T-helper 2 cell (primary cell): Measurements from ENCODE around the gene PSMD1.
A peak's percentile ranks its signal among the peaks of the same experiment; 100 is the strongest.
"Not testable (repeated sequence)": the region's sequence is repeated elsewhere in the genome, so short reads cannot be mapped to it uniquely, and the experiment has no call there.

Experiments
- DNase-seq, 5 experiments: peaks; one replicate each; pipeline versions ENCODE4 v3.0.0 to v3.0.0-alpha.2; 2012 to 2022
- total RNA-seq, 2 donors: gene quantifications; one replicate each; lab custom pipeline; 2026; lab: John Stamatoyannopoulos, UW

Gene PSMD1
- 75.1 to 77.0 reads per million in 2 donors for total RNA-seq

- peak; percentile 84 to 95 (median 89) for DNase-seq
Observed at GRCh38 chr2:231056453-231057416, at the start of gene PSMD1. Gene PSMD1 (plus strand): TSS chr2:231056867. CDS start chr2:231057026, 159 bp downstream.

GRCh38 chr2:231007286-231008098 is 49.2 kb upstream of the PSMD1 start:
- no peak for DNase-seq

- no peak for DNase-seq
Observed at GRCh38 chr2:231008131-231008530, 48.5 kb upstream of the PSMD1 start.

- DNase-seq = no peak
Observed at GRCh38 chr2:231009236-231009919, 47.3 kb upstream of the PSMD1 start.

GRCh38 chr2:231010201-231010730 is 46.4 kb upstream of the PSMD1 start:
- DNase-seq = no peak

GRCh38 chr2:231011526-231011925 is 45.1 kb upstream of the PSMD1 start:
- no peak for DNase-seq

- no peak for DNase-seq
Observed at GRCh38 chr2:231012463-231012862, 44.2 kb upstream of the PSMD1 start.

- no peak for DNase-seq
Observed at GRCh38 chr2:231013820-231014219, 42.8 kb upstream of the PSMD1 start.

- no peak for DNase-seq
Observed at GRCh38 chr2:231015478-231015877, 41.2 kb upstream of the PSMD1 start.

- DNase-seq = no peak
Observed at GRCh38 chr2:231015926-231016325, 40.7 kb upstream of the PSMD1 start.

GRCh38 chr2:231016566-231017230 is 40.0 kb upstream of the PSMD1 start:
- DNase-seq = no peak

GRCh38 chr2:231017231-231017598 is 39.5 kb upstream of the PSMD1 start:
- peak in 1 of 5 experiments; percentile 12 for DNase-seq

- DNase-seq = no peak
Observed at GRCh38 chr2:231018184-231018583, 38.5 kb upstream of the PSMD1 start.

- DNase-seq = not testable (repeated sequence)
Observed at GRCh38 chr2:231025059-231025458, 31.6 kb upstream of the PSMD1 start.

- no peak for DNase-seq
Observed at GRCh38 chr2:231028889-231029288, 27.8 kb upstream of the PSMD1 start.

- DNase-seq = no peak
Observed at GRCh38 chr2:231029563-231029962, 27.1 kb upstream of the PSMD1 start.

- DNase-seq = no peak
Observed at GRCh38 chr2:231030725-231031124, 25.9 kb upstream of the PSMD1 start.

GRCh38 chr2:231032575-231033140 is 24.0 kb upstream of the PSMD1 start:
- no peak for DNase-seq

GRCh38 chr2:231033147-231034132 is 23.2 kb upstream of the PSMD1 start:
- no peak for DNase-seq

GRCh38 chr2:231034291-231034882 is 22.3 kb upstream of the PSMD1 start:
- DNase-seq = no peak
